Fibroblast of lung (primary cell): ENCODE measurements around the gene CNTN1.

ENCODE experiments used
- EZH2 ChIP-seq: IDR thresholded peaks from 2 replicates; pipeline ENCODE4 v1.5.1; 2012; ENCODE audit warnings: low read length, control low read depth, mild to moderate bottlenecking; ENCODE audit errors: missing control alignments
- TF ChIP-seq, protein P1 (sequence below), 2 donors: IDR thresholded peaks in 1 of 2; conservative IDR thresholded peaks in 1 of 2; 1 replicate in 1 of 2; 2 replicates in 1 of 2; pipeline ENCODE4 v1.5.1; 2011 to 2012; ENCODE audit warnings: low read length in 2 of 2, control low read depth in 1 of 2, inconsistent platforms in 1 of 2, low read depth in 1 of 2, mild to moderate bottlenecking in 1 of 2

DNA sequence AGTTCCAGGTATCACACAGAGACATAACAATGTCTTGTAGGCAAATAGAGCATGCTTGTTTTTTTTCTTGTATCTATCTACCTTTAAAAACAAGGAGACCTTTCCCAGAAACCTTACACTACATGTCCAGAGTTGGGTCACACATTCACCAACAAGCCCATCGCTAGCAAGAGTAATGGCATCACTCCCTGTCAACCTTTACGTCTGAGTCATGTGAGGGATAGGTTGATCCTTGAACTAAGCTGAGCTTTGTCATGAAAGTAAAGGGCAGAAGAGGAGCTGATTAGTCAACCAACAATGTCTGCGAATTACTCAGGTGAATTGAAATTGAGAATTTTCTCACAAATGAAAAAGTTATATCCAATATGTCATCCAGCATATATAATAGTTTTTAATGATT is 219.4 kb downstream of the CNTN1 start:
- TF ChIP-seq, protein P1, sequence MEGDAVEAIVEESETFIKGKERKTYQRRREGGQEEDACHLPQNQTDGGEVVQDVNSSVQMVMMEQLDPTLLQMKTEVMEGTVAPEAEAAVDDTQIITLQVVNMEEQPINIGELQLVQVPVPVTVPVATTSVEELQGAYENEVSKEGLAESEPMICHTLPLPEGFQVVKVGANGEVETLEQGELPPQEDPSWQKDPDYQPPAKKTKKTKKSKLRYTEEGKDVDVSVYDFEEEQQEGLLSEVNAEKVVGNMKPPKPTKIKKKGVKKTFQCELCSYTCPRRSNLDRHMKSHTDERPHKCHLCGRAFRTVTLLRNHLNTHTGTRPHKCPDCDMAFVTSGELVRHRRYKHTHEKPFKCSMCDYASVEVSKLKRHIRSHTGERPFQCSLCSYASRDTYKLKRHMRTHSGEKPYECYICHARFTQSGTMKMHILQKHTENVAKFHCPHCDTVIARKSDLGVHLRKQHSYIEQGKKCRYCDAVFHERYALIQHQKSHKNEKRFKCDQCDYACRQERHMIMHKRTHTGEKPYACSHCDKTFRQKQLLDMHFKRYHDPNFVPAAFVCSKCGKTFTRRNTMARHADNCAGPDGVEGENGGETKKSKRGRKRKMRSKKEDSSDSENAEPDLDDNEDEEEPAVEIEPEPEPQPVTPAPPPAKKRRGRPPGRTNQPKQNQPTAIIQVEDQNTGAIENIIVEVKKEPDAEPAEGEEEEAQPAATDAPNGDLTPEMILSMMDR (conservative IDR thresholded peaks at IDR 0.05 in 1 of 2, IDR thresholded peaks at IDR 0.05 in 1 of 2; ENCODE audit: low read depth in 1 of 2, low read length in 2 of 2) = no peak
- no peak for TF ChIP-seq EZH2
